GM12873 (cell line): ENCODE data around the gene CDH2.

ENCODE experiments used
- CTCF ChIP-seq: IDR thresholded peaks from 2 replicates; pipeline ENCODE4 v1.5.1; 2012; ENCODE audit warnings: low read depth, mild to moderate bottlenecking, moderate library complexity, low read length, control low read depth; ENCODE audit not compliant: insufficient read depth; ENCODE audit errors: missing control alignments

CDH2 gene

DNA sequence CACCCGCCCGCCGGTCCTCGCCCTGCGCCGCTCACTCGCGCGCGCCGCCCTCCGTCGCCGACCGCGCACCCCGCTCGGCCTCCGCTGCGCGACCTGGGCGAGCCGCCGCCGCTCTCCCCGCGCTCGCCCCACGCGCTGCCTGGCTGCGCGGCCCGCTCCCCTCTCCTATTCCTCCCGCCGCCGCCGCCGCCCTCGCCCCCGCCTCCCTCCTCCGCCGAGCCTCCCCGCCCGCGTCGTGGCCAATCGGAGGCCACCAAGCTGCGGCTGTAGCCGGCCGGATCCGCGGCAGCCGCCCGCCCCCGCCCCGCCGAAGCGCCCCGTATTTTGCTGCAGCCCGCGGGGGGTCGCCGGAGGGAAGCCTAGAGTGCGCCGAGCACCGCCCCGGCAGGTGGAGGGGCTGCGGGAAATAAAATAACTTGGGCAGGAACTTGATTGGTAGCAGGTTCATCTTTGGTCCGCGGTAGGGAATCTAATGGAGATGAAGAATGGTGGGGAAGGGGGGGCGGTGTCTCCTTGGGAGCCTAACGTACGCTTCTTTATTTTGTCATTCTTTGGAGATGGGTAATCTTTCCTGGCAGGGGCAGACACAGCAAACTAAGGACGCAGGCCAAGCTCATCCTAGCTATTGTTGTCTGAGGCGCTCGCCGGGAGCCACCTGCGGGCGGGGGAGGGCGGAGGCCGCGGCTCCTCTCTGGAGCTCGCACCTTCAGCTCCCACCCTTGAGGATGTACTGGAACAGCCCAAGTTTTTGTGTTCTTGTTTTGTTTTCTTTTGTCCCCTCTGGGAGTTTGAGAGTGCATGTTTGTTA lies 1.1 kb upstream of the CDH2 start:
- no peak for TF ChIP-seq CTCF

DNA sequence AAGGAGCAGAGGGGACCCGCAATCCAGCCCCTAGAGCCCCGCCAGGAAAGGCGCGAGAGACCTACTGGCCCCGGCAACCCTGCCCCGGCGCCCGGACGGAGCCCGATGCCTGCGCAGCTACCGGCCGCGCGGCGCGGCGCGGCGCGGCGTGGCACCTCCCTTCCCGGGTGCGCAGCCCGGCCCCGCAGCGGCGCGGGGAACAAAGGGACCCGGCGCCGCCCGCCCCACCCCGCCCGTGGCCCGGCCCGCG lies 307 bp downstream of the CDH2 start:
- TF ChIP-seq CTCF, result no peak

GRCh38 chr18:28175930-28176697 lies 816 bp downstream of the CDH2 start:
- no peak for TF ChIP-seq CTCF

- no peak for TF ChIP-seq CTCF
Measured at GRCh38 chr18:28175150-28175929, 1.6 kb downstream of the CDH2 start.

- no peak for TF ChIP-seq CTCF
Measured at GRCh38 chr18:28174181-28174905, 2.6 kb downstream of the CDH2 start.

GRCh38 chr18:28171837-28172236 lies 5.1 kb downstream of the CDH2 start:
- no peak for TF ChIP-seq CTCF

- TF ChIP-seq CTCF, result no peak
Measured at GRCh38 chr18:28168725-28169124, 8.2 kb downstream of the CDH2 start.
